T-helper 1 cell treated with Interleukin-12 subunit alpha and Interleukin-12 subunit beta and Interleukin-4 antibody, amounts not matched to agents 30 ng/mL and 1 ng/mL, for 36 hours (primary cell): ENCODE results near the gene EIF4EBP3. TPM values are rescaled to one million over a fixed set of nuclear protein-coding genes. Genes with fewer than 3 reads are reported as not detected.
"Not testable (repeated sequence)": the region's sequence is repeated elsewhere in the genome, so short reads cannot be mapped to it uniquely, and the experiment has no call there.

Source experiments
- intact Hi-C: fragments of 100-400 bp; cut with micrococcal nuclease; formaldehyde crosslinking; loops from one replicate; pipeline ENCODE4 v1.15.1; 2024
- total RNA-seq: library from RNA; stranded (reverse); gene quantifications from 2 replicates; pipeline ENCODE4 v1.2.3, GENCODE V29; 2022

The EIF4EBP3 gene
- total RNA-seq, 1 donor from 2014 or later: 10.3 TPM

DNA sequence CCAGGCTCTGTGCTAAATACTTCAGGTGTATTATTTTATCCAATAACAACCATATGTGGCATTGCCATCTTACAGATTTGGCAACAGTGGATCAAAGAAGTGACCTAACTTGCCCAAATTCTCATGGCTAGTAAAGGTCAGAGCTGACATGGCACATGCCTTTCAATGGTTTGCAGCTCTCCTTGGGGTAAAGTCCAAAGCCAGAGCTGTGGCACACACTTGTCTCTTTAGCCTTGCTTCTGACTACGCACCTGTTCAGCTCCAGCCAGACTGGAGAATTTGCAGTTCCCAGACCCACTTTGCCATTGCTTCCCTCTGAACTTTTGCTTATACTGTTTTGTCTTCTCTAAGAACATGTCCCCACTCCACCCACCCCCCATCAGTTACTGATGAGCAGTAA lies 23.0 kb downstream of the EIF4EBP3 start:
- intact Hi-C loops: no loop called here

DNA sequence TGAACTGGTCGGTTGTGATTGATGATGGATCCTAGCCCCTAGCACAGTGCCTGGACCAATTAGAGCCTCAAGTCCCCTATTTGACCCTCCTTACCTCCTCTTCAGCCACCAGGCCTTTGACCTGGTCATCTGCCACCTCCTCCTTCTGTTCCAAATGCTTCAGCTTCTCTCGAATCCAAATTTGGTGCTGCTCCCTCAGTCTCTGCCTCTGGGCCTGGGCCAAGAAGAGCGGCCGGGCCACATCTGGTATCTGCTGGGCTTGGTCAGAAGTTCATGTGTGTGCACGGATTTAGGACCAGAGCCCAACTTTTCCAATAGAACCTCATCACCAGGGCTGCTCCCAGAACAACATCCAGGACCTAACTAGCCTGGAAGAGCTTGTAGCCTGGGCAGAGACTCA lies 23.6 kb downstream of the EIF4EBP3 start:
- intact Hi-C loops: no loop called here

DNA sequence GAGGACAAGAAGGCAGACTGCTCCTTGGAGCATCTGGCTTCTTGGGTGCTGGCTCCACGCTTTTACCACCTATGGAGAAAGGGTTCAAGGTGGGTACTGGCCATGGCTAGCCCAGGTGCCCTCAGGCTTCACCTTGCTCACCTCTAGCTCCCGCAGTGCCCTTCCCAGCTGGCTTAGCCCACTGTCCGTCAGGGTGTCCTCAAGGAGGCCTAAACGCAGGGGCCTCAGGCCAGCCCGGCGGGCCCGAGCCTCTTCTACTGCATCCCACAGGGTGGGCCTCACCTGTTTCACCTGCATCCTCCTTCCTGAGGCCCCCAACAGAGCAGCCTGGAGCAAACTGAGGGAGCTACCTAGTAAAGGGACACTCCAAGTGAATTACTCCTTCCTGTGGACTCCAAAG lies 26.2 kb downstream of the EIF4EBP3 start:
- intact Hi-C loops: no loop called here

DNA sequence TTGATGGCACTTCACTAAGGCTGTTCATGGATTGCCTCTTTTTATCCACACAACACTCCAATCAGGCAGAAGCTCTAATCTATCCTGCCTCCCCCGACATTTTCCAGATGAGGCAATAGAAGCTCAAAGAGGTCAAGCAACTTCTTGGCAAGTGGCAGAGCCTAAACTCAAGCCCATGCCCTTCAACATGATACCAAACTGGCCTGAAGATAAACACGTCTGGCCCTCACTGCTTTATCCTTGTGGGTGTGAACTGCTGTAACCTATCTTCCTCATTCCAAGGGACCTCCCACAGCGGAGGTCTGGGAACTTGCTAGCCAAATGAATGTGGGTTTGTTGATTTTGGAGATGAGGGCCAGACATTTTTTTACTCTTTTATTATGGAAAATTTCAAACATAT lies 26.7 kb downstream of the EIF4EBP3 start:
- intact Hi-C loops: no loop called here

DNA sequence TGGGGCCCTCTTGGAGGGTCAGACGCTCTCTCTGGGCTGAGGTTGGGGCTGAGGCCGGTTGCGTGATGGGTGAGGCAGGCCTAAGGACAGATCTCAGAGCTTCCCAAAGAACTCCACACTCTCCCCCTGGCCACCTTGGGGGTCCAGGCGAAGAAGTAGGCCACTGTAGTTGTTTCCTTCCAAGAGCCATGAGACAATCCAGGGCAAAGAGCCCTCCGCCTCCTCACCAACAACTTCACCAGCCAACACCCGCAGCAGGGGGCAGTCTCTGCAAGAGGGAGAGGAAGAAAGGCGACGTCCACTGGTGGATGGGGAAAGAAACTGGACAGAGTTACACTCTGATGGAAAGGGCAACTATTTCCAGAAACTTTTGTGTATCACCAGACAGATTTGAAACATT lies 27.8 kb downstream of the EIF4EBP3 start:
- intact Hi-C loops: no loop called here

DNA sequence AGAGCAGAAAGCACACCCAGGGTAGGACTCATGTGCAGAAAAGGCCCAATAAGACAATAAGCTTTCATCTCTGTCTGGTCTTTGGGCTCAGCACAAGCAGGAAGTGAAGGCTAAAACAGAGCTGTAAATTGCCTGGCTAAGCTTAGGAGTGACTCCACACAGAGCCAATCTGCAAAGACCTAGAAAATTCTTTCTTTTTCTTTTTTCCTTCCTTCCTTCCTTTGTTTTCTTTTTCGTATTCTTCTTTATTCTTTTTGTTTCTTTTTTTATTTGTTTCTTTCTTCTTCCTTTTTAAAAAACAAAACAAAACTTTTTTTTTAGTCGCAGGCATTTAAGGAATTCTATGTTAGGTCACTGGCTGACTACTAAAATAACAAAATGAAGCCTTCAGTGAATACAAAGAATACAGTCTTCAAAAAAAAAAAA lies 29.3 kb downstream of the EIF4EBP3 start:
- intact Hi-C loops: no loop called here

DNA sequence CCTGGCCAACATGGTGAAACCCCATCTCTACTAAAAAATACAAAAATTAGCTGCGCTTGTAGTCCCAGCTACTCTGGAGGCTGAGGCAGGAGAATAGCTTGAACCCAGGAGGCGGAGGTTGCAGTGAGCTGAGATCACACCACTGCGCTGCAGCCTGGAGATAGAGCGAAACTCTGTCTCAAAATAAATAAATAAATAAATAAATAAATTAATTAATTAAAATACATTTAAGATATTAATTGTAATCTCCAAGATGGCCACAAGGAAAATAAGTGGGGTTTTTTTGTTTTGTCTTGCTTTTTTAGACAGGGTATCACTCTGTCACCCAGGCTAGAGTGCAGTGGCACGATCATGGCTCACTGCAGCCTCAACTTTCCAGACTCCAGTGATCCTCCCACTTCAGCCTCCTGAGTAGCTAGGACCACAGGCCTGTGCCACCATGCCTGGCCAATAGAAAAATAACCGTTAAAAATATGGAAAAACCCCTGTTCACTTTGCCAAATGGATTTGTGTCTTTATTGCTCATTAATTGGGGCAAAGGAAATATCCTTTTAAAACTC lies 31.8 kb downstream of the EIF4EBP3 start:
- intact Hi-C loops: not testable (repeated sequence)

DNA sequence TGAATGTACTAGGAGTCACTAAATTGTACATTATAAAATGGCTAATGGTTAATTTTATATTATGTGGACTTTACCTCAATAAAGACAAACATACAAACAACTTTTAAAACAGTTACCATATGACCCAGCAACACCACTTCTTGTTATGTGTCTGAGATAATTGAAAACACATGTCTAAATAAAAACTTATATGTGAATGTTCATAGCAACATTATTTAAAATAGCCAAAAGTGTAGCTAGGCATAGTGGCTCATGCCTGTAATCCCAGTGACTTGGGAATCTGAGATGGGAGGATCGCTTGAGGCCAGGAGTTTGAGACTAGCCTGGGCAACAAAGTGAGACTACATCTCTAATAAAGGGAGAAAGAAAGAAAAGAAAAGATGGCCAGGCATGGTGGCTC lies 40.0 kb downstream of the EIF4EBP3 start:
- intact Hi-C loops: no loop called here

DNA sequence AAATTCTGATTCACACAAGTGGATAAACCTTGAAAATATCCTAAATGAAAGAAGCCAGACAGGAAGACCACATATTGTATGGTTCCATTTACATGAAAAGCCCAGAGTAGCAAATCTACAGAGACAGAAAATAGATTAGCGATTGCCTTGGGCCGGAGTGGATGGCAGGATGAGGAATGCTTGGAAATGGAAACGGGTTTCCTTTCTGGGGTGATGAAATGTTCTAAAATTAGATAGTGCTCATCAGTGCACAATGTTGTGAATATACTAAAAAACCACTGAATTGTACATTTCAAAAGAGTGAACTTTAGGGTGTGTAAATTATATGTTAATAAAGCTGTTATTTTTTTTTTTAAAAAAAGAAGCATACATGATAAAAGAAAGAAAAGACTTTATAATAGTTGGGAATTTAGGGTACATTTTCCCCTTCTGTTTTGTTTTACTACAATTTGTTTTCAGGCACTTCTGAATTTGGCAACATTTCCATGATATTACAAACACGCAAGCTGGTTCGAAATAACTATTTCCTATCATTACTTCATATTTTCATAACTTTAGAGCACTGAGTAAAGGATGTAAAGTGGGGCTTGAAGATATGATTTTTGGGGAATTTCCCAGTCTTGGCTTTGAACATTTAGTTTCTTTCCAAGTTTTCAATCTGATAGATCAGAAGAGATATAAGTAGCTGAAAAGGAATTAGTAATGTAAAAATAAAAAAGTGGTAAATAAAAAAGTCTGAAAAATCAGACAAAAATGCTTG lies 41.0 kb downstream of the EIF4EBP3 start:
- intact Hi-C loops: no loop called here

DNA sequence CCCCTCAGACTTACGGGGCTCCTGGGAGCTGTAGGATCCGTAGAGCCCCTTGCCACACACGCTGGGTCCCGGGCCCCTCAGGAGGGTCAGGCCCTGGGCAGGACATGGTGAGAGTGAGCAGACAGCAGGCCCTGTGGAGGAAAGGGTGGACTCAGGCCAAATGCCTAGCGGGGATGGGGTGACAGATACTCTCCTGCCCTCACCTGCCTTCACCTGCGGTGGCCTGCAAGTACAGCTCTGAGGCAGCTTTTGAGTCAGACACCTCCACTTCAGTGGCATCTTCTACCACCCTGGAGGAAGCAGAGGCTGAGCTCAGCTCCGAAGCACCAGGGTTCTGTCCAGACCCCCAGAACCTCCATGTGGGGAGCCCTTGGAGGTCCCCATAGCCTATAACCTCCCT lies 43.4 kb downstream of the EIF4EBP3 start:
- intact Hi-C loops: no loop called here

DNA sequence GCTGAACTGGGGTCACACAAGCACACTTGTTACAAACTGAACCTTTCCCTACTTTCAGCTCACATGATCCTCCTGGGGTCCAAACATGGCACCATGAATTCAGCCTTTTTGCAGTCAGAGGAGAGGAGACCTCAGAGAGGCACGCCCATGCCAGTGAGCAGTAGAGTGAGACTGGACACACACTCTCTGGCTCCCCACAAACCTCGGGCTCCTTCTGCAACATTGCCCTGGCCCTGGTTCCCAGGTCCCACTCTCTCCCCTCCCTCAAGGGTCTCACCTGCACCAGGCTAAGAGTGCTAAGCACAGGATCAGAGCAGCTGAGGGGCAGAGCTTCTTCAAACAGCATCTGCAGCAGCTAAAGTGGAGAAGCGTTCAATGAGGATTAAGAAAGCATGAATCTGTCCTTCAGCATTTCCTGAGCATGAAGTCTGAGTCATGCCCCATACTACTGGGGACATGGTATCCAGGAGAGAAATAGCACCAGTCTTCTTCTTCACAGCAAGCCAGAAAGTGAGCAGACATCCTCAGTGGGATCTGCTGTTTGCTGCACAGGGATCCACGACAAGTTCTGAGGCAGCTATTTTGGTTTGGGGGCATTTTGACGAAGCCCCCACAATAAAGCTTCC lies 44.4 kb downstream of the EIF4EBP3 start:
- intact Hi-C loops: no loop called here

DNA sequence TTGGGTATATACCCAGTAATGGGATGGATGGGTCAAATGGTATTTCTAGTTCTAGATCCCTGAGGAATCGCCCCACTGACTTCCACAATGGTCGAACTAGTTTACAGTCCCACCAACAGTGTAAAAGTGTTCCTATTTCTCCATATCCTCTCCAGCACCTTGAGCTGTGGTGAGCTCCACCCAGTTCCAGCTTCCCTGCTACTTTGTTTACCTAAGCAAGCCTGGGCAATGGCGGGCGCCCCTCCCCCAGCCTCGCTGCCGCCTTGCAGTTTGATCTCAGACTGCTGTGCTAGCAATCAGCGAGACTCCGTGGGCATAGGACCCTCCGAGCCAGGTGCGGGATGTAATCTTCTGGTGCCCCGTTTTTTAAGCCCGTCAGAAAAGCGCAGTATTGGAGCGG lies 45.6 kb downstream of the EIF4EBP3 start:
- intact Hi-C loops: not testable (repeated sequence)

DNA sequence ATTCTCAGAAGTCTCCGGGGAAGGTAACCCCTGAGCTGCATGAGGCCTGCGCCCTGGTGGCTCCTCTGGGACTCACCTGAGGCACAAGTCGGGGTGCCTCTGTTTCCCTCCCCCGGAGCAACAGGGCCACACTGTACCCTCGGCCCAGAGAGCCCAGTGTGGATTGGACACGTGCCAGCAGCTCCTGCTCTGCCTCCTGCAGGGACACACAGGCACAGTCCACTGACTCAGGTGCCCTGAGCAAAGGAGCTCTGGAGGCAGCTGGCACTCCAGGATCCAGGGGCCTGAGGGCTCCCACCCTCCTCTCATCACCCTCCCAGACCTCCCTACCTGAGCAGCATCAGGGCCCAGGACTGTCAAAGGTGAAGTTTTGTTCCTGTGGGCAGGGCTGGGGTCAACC lies 46.7 kb downstream of the EIF4EBP3 start:
- intact Hi-C loops: no loop called here

DNA sequence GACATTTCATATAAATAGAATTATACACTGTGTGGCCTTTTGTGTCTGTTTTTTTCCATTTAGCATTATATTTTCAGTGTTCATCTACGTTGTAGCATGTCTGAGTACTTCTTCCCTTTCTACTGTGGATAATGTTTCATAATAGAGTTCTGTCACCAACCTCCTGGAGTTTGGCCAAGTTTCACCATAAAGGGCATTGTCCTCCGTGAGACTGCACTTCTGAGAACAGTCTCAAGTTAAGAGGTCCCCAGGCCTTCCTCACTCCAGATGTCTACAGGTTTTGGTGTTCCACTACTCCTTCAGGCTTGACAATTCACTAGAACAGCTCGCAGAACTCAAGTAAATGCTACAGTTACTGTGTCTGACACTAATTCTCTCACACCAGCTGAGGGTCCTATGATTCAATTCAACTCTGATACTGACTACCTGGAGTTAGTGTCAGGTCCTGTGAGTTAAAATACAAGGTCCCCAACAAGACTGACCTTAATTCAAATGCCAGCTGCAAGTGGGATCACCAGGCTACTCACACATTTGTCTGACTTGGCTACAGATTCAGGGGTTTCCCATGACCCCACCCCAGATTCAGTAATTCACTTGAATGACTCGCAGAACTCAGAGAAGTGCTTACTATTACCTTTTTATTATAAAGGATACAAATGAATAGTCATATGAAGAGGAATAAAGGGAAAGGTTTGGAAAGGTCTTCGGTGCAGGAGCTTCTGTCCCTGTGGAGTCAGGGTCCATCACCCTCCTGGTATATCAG lies 48.3 kb downstream of the EIF4EBP3 start:
- intact Hi-C loops: no loop called here

DNA sequence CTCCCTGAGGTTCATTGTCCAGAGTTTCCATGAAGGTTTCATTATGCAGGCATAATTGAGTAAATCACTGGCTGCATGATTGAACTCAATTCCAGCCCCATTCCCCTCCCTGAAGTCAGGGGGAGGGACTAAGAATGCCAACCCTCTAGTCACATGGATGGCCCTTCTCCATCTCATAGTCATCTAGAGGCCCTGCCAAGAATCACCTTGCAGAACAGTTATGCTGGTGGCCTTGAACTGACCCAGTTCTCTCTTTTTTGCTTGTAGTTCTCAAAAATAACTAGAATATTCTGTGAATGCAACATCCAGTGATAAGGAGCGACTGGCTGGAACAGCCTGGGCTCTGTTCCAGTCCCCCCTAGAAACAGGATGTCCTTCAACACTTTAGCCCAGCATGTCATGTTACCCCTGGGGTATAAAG lies 48.9 kb downstream of the EIF4EBP3 start:
- intact Hi-C loops: no loop called here

DNA sequence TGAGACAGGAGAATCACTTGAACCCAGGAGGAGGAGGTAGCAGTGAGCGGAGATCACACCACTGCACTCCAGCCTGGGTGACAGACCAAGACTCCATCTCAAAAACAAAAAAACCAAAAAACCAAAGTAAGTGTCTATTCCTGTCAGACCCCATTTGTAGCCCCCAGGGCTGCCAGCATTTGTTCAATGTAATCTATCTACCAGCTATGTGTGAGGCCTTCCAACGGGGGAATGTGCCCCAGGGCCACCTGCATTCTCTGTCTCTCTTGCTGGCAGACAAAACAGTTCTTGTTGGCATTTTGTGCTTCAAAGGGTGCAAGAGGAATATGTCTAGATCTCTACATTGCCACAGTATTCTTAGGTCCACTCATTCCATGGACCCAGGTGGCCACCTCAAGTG lies 51.4 kb downstream of the EIF4EBP3 start:
- intact Hi-C loops: no loop called here

Other genes starting within 250 kb of the EIF4EBP3 start
- 56.7 and 57.5 TPM in 2 replicates for gene PFDN1, start 244.6 kb upstream of the EIF4EBP3 start, total RNA-seq
- 39.1 and 42.2 TPM in 2 replicates for gene HBEGF, start 201.1 kb upstream of the EIF4EBP3 start, total RNA-seq
- gene SLC4A9, start 187.5 kb upstream of the EIF4EBP3 start, total RNA-seq: 0.10 and 0.29 TPM in 2 replicates
- 140 and 165 TPM in 2 replicates for gene ANKHD1, start 145.8 kb upstream of the EIF4EBP3 start, total RNA-seq
- gene SRA1, start 9.8 kb downstream of the EIF4EBP3 start, total RNA-seq: 45.2 and 47.9 TPM in 2 replicates
- gene APBB3, start 16.9 kb downstream of the EIF4EBP3 start, total RNA-seq: 26.5 and 28.4 TPM in 2 replicates
- gene SLC35A4, start 17.2 kb downstream of the EIF4EBP3 start, total RNA-seq: 87.0 and 96.5 TPM in 2 replicates
- gene CD14, start 85.5 kb downstream of the EIF4EBP3 start, total RNA-seq: 0.51 and 0.56 TPM in 2 replicates
- 25.6 and 28.6 TPM in 2 replicates for gene TMCO6, start 91.8 kb downstream of the EIF4EBP3 start, total RNA-seq
- gene NDUFA2, start 100.0 kb downstream of the EIF4EBP3 start, total RNA-seq: 67.9 and 72.9 TPM in 2 replicates
- gene IK, start 100.2 kb downstream of the EIF4EBP3 start, total RNA-seq: 117 and 120 TPM in 2 replicates
- 33.0 and 35.7 TPM in 2 replicates for gene WDR55, start 117.2 kb downstream of the EIF4EBP3 start, total RNA-seq
- 3.9 and 4.5 TPM in 2 replicates for gene DND1, start 125.9 kb downstream of the EIF4EBP3 start, total RNA-seq
- gene HARS1, start 143.7 kb downstream of the EIF4EBP3 start, total RNA-seq: 92.9 and 96.9 TPM in 2 replicates
- 32.0 and 34.6 TPM in 2 replicates for gene HARS2, start 143.8 kb downstream of the EIF4EBP3 start, total RNA-seq
- gene ZMAT2, start 152.8 kb downstream of the EIF4EBP3 start, total RNA-seq: 62.0 and 63.3 TPM in 2 replicates
- not detected in 2 replicates for gene PCDHA1, start 238.5 kb downstream of the EIF4EBP3 start, total RNA-seq
- gene PCDHA2, start 247.2 kb downstream of the EIF4EBP3 start, total RNA-seq: not detected in 2 replicates